HepG2 (cell line): ENCODE data around the gene JPT2. TPM values are rescaled to one million over a fixed set of nuclear protein-coding genes. Genes with fewer than 3 reads are reported as not detected.
A peak's percentile ranks its signal among the peaks of the same experiment; 100 is the strongest.

Experiments used
- ATAC-seq: fragments of 200-7000 bp; cut with Tn5 transposase; 3 replicates; pipeline ENCODE4 v1.9.1; 2020; ENCODE audit warnings: mild to moderate bottlenecking, moderate library complexity
- BruUV-seq: library from RNA; stranded (reverse); fragments of 400-500 nt; replicated peaks from 2 replicates; lab custom pipeline; 2021; lab: Mats Ljungman, UMichigan
- CTCF ChIA-PET: fragments of 300-600 bp; formaldehyde crosslinking; extraction: SDS; loops from one replicate; lab custom pipeline; 2021; ENCODE audit warnings: low total read pairs, inconsistent platforms, low intra/inter-chr PET ratio; lab: Yijun Ruan, JAX
- POLR2A ChIA-PET: fragments of 350-600 bp; sonication (Branson Sonifier 250); formaldehyde crosslinking; loops from one replicate; lab custom pipeline; 2020; ENCODE audit warnings: antibody characterized with exemption, inconsistent platforms; lab: Yijun Ruan, JAX
- DNase-seq: peaks from one replicate; pipeline ENCODE4 v3.0.0-alpha.2; 2015; ENCODE audit warnings: low spot score
- FAIRE-seq: peaks from 3 replicates; lab custom pipeline; 2011; peaks lifted over from hg19 to GRCh38; lab: Jason Lieb, UNC
- H2AFZ ChIP-seq: one replicate; pipeline ENCODE4 v1.6.1; 2011; ENCODE audit warnings: low read length, inconsistent platforms
- H3K27ac ChIP-seq: fragments of 300-600 bp; 3 replicates; pipeline ENCODE4 v1.8.0; 2011; ENCODE audit warnings: mixed run types, mild to moderate bottlenecking, mixed read lengths, low read length, inconsistent platforms; ENCODE audit not compliant: insufficient read depth; ENCODE audit errors: extremely low read length
- H3K27me3 ChIP-seq, 2 experiments: fragments of 200-600 bp in 1 of 2; 2 replicates in 1 of 2; 3 replicates in 1 of 2; pipeline versions ENCODE4 v1.6.0 to v1.8.0; 2011; ENCODE audit warnings: low read length in 2 of 2, mild to moderate bottlenecking in 2 of 2, moderate library complexity in 2 of 2, inconsistent platforms in 1 of 2; ENCODE audit not compliant: insufficient read depth in 2 of 2, control insufficient read depth in 1 of 2
- H3K36me3 ChIP-seq, 2 experiments: fragments of 200-600 bp in 1 of 2; replicated peaks in 1 of 2; 2 replicates in 1 of 2; 3 replicates in 1 of 2; pipeline versions ENCODE4 v1.5.1 to v1.8.0; 2011; ENCODE audit warnings: low read length in 2 of 2, inconsistent platforms in 1 of 2; ENCODE audit not compliant: insufficient read depth in 2 of 2, control insufficient read depth in 1 of 2
- H3K4me1 ChIP-seq: 2 replicates; pipeline ENCODE4 v1.5.1; 2012; ENCODE audit warnings: low read length, inconsistent platforms; ENCODE audit not compliant: insufficient read depth
- H3K4me2 ChIP-seq: 2 replicates; pipeline ENCODE4 v1.6.0; 2011; ENCODE audit warnings: low read depth, low read length, inconsistent platforms
- H3K4me3 ChIP-seq, 3 experiments: fragments of 200-600 bp in 1 of 3; sonication (generic), shearing (Covaris generic) in 1 of 3; replicated peaks in 1 of 3; 2 replicates each; pipeline ENCODE4 v1.5.1; 2011 to 2016; ENCODE audit warnings: low read length in 3 of 3, inconsistent platforms in 2 of 3, low read depth in 2 of 3, mild to moderate bottlenecking in 2 of 3, control low read depth in 1 of 3, mixed read lengths in 1 of 3; ENCODE audit not compliant: insufficient read depth in 1 of 3
- H3K79me2 ChIP-seq: one replicate; pipeline ENCODE4 v1.6.1; 2011; ENCODE audit warnings: low read length, inconsistent platforms; ENCODE audit not compliant: insufficient read depth
- H3K9ac ChIP-seq: 2 replicates; pipeline ENCODE4 v1.6.0; 2011; ENCODE audit warnings: mild to moderate bottlenecking, low read depth, low read length, inconsistent platforms; ENCODE audit not compliant: insufficient read depth
- H3K9me3 ChIP-seq: 2 replicates; pipeline ENCODE4 v1.5.1; 2012; ENCODE audit warnings: mild to moderate bottlenecking, low read length
- H4K20me1 ChIP-seq: 2 replicates; pipeline ENCODE4 v1.6.0; 2011; ENCODE audit warnings: inconsistent platforms, mild to moderate bottlenecking, low read length, moderate library complexity; ENCODE audit not compliant: insufficient read depth
- ARID4A ChIP-seq: sonication (generic); formaldehyde crosslinking; IDR thresholded peaks from 2 replicates; pipeline ENCODE4 v1.5.0; 2020; ENCODE audit warnings: mild to moderate bottlenecking, missing genetic modification reagents, borderline replicate concordance
- BCL6 ChIP-seq: IDR thresholded peaks from 2 replicates; pipeline ENCODE4 v1.6.1; 2016; ENCODE audit warnings: missing genetic modification reagents, missing compliant biosample characterization
- ELF3 ChIP-seq: IDR thresholded peaks from 2 replicates; pipeline ENCODE4 v1.6.1; 2016; ENCODE audit warnings: missing genetic modification reagents, missing compliant biosample characterization
- GABPA ChIP-seq, 2 experiments: IDR thresholded peaks; 2 replicates each; pipeline ENCODE4 v1.6.1; 2011 to 2016; ENCODE audit warnings: low read depth in 2 of 2, low read length in 1 of 2, missing biosample characterization in 1 of 2, missing genetic modification characterization in 1 of 2
- LCORL ChIP-seq, 2 experiments: fragments of 450-650 bp in 1 of 2; sonication (generic) in 1 of 2; formaldehyde crosslinking in 1 of 2; IDR thresholded peaks; 2 replicates each; pipeline versions ENCODE4 v1.5.0 to v1.6.1; 2017 to 2020; ENCODE audit warnings: antibody characterized with exemption in 1 of 2, missing genetic modification reagents in 1 of 2
- SAP130 ChIP-seq: IDR thresholded peaks from 2 replicates; pipeline ENCODE4 v1.6.1; 2016; ENCODE audit warnings: low read depth
- SNAPC5 ChIP-seq: sonication (generic); formaldehyde crosslinking; IDR thresholded peaks from 2 replicates; pipeline ENCODE4 v1.8.1; 2023; ENCODE audit warnings: mild to moderate bottlenecking, missing genetic modification reagents, borderline replicate concordance
- STAG1 ChIP-seq: sonication (generic); formaldehyde crosslinking; IDR thresholded peaks from 2 replicates; pipeline ENCODE4 v1.4.0; 2020; ENCODE audit warnings: missing genetic modification reagents
- ZBTB1 ChIP-seq: sonication (generic); formaldehyde crosslinking; IDR thresholded peaks from 2 replicates; pipeline ENCODE4 v1.4.0; 2020; ENCODE audit warnings: missing genetic modification reagents, borderline replicate concordance
- ZFP1 ChIP-seq: IDR thresholded peaks from 2 replicates; pipeline ENCODE4 v1.6.1; 2016
- ZNF235 ChIP-seq: sonication (generic); formaldehyde crosslinking; IDR thresholded peaks from 2 replicates; pipeline ENCODE4 v1.8.1; 2023; ENCODE audit warnings: mild to moderate bottlenecking, missing genetic modification reagents, borderline replicate concordance
- ZNF343 ChIP-seq: sonication (generic); formaldehyde crosslinking; IDR thresholded peaks from 2 replicates; pipeline ENCODE4 v1.4.0; 2020; ENCODE audit warnings: mild to moderate bottlenecking, missing genetic modification reagents
- ZNF513 ChIP-seq: sonication (generic); formaldehyde crosslinking; conservative IDR thresholded peaks from 2 replicates; pipeline ENCODE4 v1.5.0; 2020; ENCODE audit warnings: missing genetic modification reagents
- ZNF724P ChIP-seq: sonication (generic); formaldehyde crosslinking; IDR thresholded peaks from 2 replicates; pipeline ENCODE4 v1.8.0; 2022; ENCODE audit warnings: missing genetic modification reagents, borderline replicate concordance
- ZSCAN31 ChIP-seq: sonication (generic); formaldehyde crosslinking; IDR thresholded peaks from 2 replicates; pipeline ENCODE4 v1.5.0; 2020; ENCODE audit warnings: low read depth, mild to moderate bottlenecking, missing genetic modification reagents
- WGBS: methylation state at CpG from one replicate; pipeline ENCODE4 v1.1.6; 2017; ENCODE audit warnings: low lambda C conversion rate; 5-methylcytosine and 5-hydroxymethylcytosine counted together
- in situ Hi-C: cut with HindIII; loops from 2 replicates; pipeline ENCODE4 v1.10.0; 2017; ENCODE audit warnings: low pct_unique_long_range_greater_than_20kb; ENCODE audit not compliant: extremely low pct_ligation_motif_present
- intact Hi-C: fragments of 100-400 bp; cut with micrococcal nuclease; formaldehyde crosslinking; loops from one replicate; pipeline ENCODE4 v1.10.0; 2022; ENCODE audit not compliant: unreplicated experiment
- polyA plus RNA-seq, 8 experiments: library from polyadenylated mRNA; depleted of rRNA in 3 of 8; stranded (reverse) in 7 of 8; unstranded in 1 of 8; fragments of >200 nt; fragmentation: Illumina TruSeq in 4 of 8; extraction: Trizol in 4 of 8; gene quantifications; 2 replicates each; pipeline versions ENCODE4 v1.2.1 to v1.2.3, GENCODE V29; 2011 to 2016; ENCODE audit warnings: low read depth in 4 of 8, missing spikeins in 1 of 8, mixed read lengths in 1 of 8; ENCODE audit not compliant: insufficient read depth in 1 of 8
- total RNA-seq, 5 experiments: library from RNA; depleted of rRNA; stranded (reverse); fragments of >200 nt; fragmentation: Illumina TruSeq; extraction: Trizol; gene quantifications; 2 replicates each; pipeline ENCODE4 v1.2.3, GENCODE V29; 2016; ENCODE audit warnings: low read depth in 1 of 5
- TF ChIP-seq, protein P1 (sequence below): sonication (generic); formaldehyde crosslinking; conservative IDR thresholded peaks from 2 replicates; pipeline ENCODE4 v1.8.0; 2022; ENCODE audit warnings: missing genetic modification reagents

Gene JPT2
- total and polyA plus RNA-seq, 2 of the 13 experiments (the other 11 are each of a cell fraction or from before 2014, with no cell fraction given), result 53.5 to 89.4 TPM

GRCh38 chr16:1707193-1707790, 29.2 kb downstream of the JPT2 start:
- WGBS, result 1% methylated on average over 7 of the region's 16 CpGs
- intact Hi-C loops (loop anchor here (10.0 kb wide), 1 partner anchor 92 kb away; the partner anchor contains the start of genes CRAMP1 and IFT140), in situ Hi-C loops (no loop called here)
- Histone ChIP-seq H3K9me3 (no peaks in the 10 kb centered on the region), H2AFZ (no peak overlapping the region), H3K4me3 (peak overlapping the region; percentile 84 to 100 (median 99)), H3K36me3 (0 out of 5 replicates have a peak, but pooled peaks cover 0 to 4% of the 10 kb centered on the region in 2 experiments), H3K4me2 (peak overlapping the region; percentile 96), H3K4me1 (peaks cover 53% of the 10 kb centered on the region), H3K27ac (peak overlapping the region; percentile 56), H4K20me1 (peaks cover 18% of the 10 kb centered on the region), H3K79me2 (peaks cover 49% of the 10 kb centered on the region), H3K27me3 (no peaks in the 10 kb centered on the region; a peak in 1 of 5 replicates), H3K9ac (peak overlapping the region; percentile 97)
- peak; percentile 43 for ATAC-seq
- peak; percentile 41 for DNase-seq
- ChIA-PET POLR2A (interaction anchor here (0.6 to 3.9 kb wide), 4 partner anchors 29 to 257 kb away, joined by 3 to 37 read pairs (median 6); partner anchors contain the start of genes CRAMP1, EME2, IFT140 and JPT2), CTCF (no interaction called here)
- peak; percentile 90 for FAIRE-seq
- BruUV-seq, result TSS peak; percentile 47
- TF ChIP-seq ARID4A (CRISPR knock-in tag) (peak; percentile 32; the same call in 1 of the 2 replicates), LCORL (IDR thresholded peaks at IDR 0.05) (no peak), LCORL (CRISPR knock-in tag; IDR thresholded peaks at IDR 0.05) (no peak), ZFP1 (CRISPR knock-in tag) (no peak), STAG1 (CRISPR knock-in tag) (no peak), ELF3 (CRISPR knock-in tag) (no peak), ZNF343 (no peak), ZBTB1 (no peak), GABPA (IDR thresholded peaks at IDR 0.05; ENCODE audit: low read depth, low read length) (no peak), GABPA (CRISPR knock-in tag; IDR thresholded peaks at IDR 0.05; ENCODE audit: low read depth) (no peak), BCL6 (CRISPR knock-in tag) (peak; percentile 84), ZSCAN31 (no peak), ZNF724P (no peak), SNAPC5 (CRISPR knock-in tag) (no peak), SAP130 (CRISPR knock-in tag) (peak; percentile 74), ZNF235 (CRISPR knock-in tag) (no peak), ZNF513 (CRISPR knock-in tag) (no peak)
- TF ChIP-seq, protein P1, sequence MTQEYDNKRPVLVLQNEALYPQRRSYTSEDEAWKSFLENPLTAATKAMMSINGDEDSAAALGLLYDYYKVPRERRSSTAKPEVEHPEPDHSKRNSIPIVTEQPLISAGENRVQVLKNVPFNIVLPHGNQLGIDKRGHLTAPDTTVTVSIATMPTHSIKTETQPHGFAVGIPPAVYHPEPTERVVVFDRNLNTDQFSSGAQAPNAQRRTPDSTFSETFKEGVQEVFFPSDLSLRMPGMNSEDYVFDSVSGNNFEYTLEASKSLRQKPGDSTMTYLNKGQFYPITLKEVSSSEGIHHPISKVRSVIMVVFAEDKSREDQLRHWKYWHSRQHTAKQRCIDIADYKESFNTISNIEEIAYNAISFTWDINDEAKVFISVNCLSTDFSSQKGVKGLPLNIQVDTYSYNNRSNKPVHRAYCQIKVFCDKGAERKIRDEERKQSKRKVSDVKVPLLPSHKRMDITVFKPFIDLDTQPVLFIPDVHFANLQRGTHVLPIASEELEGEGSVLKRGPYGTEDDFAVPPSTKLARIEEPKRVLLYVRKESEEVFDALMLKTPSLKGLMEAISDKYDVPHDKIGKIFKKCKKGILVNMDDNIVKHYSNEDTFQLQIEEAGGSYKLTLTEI (CRISPR knock-in tag), result no peak
